NCI-H524 (cell line): Measurements from ENCODE around the gene HOXD1.

Source experiments
- DNase-seq, 2 experiments: peaks; one replicate each; lab custom pipeline; 2025; lab: John Stamatoyannopoulos, UW

Gene HOXD1

DNA sequence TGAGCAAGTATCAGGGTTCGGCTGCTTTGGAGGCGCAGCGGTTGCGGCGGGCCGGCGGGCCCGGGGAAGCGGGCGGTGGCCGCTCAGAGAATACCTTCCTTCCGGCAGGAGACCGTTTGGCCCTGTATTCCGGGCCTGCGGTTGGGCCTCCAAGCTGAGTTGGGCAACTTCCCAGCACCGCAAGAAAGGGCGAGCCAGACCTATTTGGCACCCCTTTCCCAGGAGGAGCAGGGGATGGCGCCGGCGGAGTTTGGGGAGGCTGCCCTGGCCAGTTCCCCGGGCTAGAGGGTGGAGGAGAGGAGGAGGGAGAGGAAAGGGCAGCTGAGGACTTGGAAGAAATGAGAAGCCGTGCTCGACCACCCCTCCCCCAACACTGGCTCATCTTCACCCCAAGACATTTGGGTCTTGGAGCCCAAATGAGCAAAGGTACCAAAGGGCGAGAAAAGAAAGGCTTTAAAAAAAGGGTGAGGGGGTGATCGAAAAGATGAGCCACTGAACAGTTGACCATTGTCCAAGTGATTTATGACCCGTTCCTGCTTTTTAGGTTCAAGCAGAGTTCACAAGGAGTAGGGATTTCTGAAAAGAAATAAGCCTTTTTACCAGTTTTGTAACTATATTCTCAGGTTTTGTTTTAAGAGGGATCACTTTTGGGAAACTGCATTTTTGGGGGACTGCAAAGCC is 23.0 kb upstream of the HOXD1 start:
- DNase-seq, result no peak

DNA sequence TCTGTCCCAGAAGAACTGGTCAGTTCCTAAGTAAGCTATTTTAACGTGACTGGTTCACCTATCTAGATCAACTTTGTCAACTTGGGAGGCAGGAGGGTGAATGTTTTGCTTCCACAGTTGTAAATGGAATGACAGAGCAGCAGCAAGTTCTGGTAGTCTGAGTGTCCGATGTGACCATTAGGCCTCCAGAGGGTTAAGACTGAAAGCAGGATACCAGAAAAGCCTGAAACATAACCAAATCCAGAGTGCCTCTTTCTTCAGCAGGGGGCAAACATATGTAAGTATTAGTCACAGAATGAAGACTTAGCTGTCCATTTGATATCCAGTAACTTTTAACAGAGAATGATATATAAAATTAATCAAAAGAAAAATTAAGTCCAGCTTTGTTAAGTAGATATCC is 22.2 kb upstream of the HOXD1 start:
- no peak for DNase-seq

DNA sequence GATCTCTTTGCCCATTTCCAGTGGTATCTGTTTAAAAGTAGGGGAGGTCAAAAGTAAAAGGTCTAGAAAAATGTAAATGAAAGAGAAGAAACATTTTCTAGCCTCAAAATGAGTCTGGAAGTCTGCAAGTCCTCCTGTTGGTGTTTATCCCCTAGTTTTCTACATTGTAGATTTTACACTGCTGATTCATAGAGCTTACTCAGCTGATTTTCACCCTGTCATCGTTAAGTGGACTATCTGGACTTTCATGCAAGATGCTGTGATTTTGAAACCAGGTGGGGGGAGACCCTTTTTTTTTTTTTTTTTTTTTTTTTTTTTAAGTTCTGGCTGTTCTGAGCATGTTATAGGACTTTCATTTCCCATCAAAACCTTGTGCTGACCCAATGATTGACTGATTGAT is 21.1 kb upstream of the HOXD1 start:
- no peak for DNase-seq

DNA sequence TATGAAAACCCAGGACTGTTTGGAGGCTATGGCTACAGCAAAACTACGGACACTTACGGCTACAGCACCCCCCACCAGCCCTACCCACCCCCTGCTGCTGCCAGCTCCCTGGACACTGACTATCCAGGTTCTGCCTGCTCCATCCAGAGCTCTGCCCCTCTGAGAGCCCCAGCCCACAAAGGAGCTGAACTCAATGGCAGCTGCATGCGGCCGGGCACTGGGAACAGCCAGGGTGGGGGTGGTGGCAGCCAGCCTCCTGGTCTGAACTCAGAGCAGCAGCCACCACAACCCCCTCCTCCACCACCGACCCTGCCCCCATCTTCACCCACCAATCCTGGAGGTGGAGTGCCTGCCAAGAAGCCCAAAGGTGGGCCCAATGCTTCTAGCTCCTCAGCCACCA is 19.3 kb upstream of the HOXD1 start:
- no peak for DNase-seq

DNA sequence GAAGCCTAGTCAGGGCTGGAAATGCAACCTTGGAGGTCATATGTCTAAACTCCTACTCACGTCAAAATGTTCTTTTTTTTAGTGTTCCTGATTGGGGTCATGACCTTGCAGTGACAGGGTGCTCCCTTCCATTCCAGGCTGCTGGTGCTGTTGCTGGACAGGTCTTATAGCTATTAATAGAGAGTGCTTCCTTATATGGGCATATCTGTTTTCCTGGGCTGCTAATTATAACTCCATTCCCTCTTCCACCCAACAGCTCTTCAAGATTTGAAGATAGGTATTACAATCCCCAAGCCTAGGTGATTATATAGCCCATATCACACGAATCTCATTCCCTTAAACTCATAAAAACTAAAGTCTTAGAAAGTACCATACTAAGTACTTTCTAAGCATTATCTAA is 18.8 kb upstream of the HOXD1 start:
- DNase-seq, result no peak

DNA sequence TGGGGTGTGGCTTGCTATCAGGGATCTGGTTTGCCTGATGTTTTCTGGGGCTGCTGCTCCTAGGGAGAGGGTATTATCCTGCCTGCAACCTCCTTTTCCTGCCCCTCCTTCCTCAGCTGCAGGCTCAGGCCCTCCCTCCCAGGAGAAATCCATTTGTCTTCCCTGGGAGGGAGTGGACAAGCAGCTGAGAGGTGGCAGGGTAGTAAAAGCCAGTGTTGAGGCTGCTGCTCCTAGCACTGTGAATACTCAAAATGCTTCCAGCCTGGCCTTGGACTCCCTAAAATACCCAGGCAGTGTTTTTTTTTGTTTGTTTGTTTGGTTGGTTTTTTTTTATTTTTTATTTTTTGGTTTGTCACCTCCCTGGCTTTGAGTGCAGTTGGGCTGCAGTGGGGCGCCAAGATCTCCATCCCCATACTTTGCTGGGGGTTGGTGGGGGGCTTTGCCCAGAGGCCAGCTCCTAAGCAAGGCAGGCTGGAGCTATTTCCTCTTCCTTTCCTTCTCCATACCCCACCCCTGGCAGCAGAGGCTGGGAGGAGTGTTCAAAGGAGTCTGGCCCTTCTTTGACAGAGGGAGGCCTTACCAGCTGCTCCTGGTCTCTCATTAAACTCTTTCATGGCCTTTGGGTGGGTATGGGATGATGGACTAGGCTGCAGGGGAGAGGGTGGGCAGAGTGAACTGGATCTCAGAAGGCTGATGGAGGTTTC is 17.7 kb upstream of the HOXD1 start:
- DNase-seq, result peak; percentile 46 to 53

DNA sequence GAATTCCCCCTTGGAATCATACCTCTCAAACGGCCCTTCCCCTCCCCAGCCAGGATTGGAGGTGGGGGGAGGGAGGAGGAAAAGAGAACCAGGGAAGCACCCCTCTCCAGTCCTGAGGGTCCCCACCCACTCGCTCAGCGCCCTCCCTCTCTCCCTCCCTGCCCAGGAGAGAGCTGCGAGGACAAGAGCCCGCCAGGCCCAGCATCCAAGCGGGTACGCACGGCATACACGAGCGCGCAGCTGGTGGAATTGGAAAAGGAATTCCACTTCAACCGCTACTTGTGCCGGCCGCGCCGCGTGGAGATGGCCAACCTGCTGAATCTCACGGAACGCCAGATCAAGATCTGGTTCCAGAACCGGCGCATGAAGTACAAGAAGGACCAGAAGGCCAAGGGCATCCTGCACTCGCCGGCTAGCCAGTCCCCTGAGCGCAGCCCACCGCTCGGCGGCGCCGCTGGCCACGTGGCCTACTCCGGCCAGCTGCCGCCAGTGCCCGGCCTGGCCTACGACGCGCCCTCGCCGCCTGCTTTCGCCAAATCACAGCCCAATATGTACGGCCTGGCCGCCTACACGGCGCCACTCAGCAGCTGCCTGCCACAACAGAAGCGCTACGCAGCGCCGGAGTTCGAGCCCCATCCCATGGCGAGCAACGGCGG is 17.0 kb upstream of the HOXD1 start:
- peak; percentile 46 to 71 for DNase-seq

DNA sequence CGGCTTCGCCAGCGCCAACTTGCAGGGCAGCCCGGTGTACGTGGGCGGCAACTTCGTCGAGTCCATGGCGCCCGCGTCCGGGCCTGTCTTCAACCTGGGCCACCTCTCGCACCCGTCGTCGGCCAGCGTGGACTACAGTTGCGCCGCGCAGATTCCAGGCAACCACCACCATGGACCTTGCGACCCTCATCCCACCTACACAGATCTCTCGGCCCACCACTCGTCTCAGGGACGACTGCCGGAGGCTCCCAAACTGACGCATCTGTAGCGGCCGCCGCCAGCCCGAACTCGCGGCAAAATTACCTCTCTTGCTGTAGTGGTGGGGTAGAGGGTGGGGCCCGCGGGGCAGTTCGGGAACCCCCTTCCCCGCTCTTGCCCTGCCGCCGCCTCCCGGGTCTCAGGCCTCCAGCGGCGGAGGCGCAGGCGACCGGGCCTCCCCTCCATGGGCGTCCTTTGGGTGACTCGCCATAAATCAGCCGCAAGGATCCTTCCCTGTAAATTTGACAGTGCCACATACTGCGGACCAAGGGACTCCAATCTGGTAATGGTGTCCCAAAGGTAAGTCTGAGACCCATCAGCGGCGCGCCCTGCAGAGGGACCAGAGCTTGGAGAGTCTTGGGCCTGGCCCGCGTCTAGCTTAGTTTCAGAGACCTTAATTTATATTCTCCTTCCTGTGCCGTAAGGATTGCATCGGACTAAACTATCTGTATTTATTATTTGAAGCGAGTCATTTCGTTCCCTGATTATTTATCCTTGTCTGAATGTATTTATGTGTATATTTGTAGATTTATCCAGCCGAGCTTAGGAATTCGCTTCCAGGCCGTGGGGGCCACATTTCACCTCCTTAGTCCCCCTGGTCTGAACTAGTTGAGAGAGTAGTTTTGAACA is 16.2 kb upstream of the HOXD1 start:
- DNase-seq, result peak; percentile 12 to 43

DNA sequence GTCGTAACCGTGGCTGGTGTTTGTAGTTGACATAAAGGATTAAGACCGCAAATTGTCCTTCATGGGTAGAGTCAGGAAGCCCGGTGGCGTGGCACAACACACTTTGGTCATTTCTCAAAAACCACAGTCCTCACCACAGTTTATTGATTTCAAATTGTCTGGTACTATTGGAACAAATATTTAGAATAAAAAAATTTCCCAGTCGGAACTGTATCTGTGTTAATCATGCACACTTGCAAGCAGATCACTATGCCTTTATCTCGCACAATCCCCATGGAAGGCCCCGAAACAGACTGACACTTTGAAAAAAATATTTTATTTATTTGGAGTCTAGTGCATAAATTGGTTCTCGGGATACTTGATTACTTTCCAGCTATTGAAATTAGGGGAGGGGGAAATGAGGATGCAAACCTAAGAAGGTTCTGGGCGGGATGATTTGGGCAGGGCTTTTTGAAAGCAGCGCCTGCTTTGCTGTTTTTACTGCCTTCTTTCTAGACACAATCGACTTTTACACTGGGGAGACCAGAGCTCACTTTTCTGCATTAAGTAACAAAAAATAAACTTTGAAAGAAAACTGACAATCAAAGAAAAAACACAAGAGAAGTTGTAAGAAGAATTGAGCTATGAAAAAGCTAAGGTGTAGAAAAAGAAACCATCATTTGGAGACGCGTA is 15.4 kb upstream of the HOXD1 start:
- peak in 1 of 2 experiments; percentile 53 for DNase-seq

DNA sequence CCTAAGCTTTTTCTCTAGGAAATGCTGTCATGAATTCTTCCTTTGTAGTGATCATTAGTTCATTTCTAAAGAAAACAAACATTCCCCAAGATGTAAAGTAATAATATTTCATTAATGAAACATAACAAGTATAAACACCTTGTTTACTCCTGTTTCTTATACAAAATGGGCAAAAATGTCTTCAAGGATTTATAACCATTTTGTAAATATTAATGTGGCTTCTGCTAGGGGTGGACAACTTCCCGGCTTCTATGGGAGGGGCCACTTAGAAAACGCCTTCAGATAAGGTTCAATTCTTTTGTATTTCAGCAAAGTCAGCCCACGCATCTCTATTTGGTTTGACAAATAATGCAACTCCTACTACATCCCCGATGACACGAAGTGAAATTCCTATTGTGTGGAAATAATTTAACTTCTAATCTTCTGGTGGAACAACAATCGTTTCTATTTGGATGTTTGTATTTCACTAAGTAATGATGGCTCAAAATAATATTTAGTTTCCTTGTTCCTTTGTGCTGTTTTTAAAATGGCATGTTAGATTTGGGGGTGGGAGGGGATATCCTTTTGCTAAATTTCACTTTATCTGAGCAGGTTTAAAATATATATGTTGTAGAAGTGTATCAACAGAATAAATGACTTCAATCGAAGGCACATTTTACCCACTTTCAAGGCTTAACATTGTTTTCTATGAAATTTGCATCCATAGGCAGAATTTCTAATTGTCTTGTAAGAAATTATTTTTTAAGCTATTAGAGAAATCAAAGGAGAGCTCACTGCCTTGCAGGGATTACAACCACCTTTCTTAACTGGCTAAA is 14.7 kb upstream of the HOXD1 start:
- DNase-seq, result no peak

DNA sequence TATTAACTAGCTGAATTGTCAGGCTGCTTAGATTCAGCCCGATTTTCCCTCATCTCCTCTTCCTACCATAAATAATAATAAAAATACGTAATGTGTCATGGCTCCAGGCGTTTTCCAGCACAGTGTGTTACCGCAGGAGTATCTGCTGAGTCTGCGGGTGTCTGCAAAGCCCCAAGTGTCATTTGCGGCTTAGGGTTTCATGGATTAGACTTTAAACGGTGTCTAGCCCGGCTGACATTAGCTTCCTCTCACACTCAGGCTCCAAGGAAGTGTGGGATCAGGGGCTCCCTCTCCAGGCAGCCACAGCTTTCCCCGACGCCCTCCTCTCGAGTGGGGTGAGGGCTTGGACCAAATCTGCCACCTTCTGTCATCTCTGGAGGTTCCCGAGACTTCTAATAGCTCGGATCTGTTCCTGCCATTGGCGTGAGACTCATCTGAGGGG is 14.1 kb upstream of the HOXD1 start:
- peak; percentile 93 to 96 for DNase-seq

DNA sequence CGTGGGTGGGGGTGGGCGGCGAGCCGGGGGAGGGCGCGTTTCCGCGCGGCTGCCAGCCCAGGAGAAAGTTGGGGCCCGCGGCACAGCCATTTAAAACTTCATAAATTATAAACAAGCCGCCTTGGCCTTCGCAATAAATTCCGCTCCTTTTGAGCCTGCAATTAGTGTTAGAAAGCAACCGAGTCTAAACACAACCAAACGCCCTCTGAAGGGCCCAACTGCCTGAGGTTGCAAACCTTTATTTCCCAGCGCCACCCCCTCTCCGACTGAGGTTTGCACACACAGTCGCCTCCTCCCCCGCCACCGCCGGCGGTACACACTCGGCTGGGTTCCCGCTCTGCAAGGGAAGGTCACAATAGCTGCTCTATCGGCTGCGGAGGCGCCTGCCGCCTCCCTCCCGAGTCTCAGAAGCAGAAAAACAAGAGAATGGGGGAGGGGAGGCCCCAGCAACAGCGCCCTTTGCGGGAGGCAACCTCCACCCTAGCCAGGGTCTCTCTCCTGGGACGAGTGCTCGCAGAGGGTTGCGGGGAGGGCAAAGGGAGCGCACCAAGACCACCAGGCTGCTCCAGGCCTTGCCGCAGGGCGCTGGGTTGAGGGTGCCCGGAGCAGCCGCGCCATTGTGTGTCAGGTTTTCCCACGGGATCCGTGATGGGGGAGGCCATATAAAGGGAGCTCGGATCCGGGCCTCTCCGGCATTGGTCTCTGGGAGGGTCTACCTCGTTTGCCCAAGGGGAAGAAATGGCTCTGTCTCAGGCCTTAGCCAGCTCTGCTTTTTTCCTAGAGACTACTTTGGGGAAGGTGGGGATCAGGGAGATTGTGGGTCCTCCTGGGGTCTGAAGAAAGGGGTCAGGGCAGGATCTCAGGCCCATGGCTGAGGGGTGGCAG is 13.4 kb upstream of the HOXD1 start:
- peak; percentile 65 to 69 for DNase-seq

DNA sequence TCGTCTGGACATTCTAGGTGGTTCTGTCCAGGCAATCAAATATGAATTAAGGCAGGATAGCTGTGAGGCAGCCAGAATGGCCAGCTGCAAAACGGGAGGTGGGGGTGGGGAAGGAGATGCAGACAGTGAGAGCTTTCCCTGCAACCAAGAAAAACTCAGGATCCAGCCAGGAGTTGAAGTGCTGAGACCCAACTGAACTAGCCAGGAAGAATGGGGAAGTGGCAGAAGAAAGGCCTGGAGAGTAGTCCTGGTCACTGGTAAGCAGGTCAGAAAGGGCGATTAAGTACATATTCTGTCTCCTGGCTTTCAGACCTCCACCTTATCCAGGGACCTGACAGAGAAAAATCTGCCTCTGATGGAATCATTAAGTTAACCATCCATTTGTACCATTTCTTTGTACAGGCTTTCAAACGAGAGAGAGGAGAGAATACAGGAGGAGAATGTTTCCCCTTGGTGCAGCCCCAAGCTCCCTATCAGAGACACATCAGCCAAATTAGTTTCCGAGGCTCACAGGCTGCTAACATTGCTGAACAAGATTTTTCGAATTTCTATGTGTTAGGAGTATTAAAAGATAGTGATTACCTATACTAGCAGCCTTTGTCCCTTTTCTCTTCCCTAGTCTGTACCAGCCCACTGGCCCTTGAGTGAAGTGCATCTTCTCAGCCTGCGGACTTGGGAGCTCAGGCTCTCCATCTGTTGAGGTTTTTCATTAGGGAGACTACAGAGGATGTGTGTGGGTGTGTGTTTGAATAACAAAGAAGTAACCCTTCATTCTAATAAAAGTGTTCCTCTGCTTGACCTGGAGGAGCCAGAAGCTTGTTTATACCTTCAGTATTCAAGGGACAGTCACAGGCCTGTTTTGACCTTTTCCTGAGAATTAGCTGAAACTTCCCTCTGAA is 12.5 kb upstream of the HOXD1 start:
- peak; percentile 84 to 88 for DNase-seq

DNA sequence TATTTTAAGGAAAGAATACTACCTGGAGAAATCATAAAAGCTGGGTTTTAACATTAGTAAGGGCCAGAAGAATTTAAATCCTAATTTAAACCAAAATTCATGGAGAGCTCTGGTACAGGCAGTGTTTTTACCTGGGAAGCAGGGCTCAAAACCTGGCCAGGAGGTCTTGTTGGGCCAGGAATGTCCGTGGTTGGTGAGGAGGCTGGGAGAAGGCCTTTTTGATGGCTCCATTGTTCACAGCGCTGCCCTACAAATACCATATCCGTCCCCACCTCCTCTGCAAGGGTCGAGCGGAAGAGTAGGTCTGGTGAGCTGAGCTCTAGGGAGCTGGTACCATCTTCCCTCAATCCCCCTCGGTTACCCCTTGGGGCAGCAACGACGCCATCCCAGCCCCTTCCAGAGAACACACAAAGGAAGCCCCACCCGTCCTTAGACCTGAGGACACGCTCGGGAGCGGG is 10.9 kb upstream of the HOXD1 start:
- no peak for DNase-seq

DNA sequence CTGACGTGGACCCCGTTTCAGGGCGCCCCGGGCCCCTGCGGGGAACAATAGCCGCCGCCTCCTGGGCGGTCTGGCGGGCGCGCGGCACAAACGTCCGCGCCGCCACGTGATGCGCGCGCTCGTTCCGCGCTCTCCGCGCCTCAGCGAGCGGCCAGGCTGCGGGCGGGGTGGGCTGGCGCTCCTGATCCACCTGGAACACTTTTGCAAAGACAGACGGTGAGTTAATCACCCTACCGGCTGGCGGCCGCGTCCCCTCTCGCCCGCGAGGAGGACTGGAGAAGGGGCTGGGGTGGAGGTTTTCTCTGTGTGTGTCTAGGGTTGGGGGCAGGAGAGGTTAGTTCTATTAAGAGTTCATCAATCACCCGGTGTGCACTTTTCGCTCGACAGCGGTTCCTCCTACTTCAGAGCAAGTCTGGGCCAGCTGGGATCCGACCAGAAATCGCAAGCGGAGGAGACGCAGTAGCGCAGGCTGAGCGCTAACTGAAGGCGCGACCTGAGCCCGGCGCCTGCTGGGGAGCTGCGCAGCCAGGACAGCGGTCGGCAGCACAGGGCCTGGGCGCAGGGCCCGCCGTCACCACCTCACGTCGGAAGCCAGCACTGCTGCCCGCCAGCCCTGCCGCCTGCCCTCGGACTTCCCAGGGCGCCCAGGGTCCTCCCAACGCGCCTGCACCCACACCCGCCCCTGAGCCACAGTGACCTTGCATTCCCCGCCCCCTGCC is 10.3 kb upstream of the HOXD1 start:
- DNase-seq, result peak; percentile 81 to 87

DNA sequence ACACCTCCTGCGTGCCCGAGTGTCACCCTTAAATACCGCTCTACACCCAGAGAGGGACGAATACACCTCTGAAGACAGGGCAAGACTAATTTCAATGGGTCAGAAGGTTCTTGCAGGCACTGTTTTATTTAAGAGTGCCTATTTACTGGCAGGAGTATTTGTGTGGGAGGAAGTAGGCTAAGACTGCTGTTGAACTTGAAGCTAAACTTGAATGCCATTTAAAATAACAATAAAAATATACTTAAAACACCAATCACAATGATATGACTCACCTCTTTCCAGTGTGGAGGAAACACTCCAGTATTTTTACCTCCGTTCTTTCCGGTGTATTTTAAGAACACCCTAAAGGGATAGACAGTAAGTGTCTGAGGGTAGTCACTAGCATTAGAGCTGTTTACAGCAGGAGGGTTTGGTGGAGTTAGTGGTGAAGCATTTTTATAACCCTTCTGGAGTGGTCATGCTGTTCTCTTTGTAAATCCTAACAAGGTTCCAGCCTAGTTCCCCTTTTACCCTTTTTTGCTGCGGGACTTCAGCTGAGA is 9.6 kb upstream of the HOXD1 start:
- DNase-seq, result peak in 1 of 2 experiments; percentile 47

DNA sequence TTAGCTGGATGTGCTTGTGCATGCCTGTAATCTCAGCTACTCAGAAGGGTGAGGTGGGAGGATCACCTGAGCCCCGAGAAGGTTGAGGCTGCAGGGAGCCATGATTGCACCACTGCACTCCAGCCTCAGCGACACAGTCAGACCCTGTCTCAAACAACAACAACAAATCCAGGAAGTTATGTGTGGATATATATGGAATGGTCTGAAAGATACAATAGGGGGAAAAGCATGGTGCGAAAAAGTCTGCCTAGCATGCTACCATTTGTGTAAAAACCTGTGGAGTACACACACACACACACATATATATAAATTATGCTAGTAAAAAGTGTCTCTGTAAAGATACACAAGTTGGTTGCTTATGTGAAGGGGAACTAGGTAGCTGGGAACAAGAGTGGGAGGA is 6.9 kb upstream of the HOXD1 start:
- DNase-seq, result no peak

DNA sequence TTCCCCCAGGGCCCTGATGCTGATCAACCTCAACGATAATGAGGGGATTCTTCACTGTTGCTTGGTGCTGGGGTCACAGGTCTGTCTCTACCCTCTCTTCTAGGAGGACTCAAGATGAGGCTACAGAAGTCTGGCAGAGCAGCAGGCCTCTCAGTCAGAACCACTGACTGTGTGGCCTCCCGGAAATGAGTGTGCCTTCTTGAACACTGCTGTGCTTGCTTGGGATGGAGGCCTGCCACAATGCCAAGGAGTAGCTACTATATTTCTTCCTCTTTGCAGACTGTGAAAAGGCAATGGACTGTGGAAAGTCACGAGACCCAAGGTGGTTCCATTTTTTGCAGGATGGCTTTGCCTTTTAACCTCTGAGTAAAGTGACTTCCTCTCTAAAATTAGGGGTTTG is 5.8 kb upstream of the HOXD1 start:
- DNase-seq, result no peak
